Smooth muscle cell of the pulmonary artery (primary cell): ENCODE results near the gene VENTX. TPM values are rescaled to one million over a fixed set of nuclear protein-coding genes. Genes with fewer than 3 reads are reported as not detected.

Source experiments
- total RNA-seq: library from RNA; depleted of rRNA; stranded (reverse); fragments of >200 nt; gene quantifications from 2 replicates; pipeline ENCODE4 v1.2.3, GENCODE V29; 2014

Gene VENTX
- total RNA-seq = not detected in 2 replicates

DNA sequence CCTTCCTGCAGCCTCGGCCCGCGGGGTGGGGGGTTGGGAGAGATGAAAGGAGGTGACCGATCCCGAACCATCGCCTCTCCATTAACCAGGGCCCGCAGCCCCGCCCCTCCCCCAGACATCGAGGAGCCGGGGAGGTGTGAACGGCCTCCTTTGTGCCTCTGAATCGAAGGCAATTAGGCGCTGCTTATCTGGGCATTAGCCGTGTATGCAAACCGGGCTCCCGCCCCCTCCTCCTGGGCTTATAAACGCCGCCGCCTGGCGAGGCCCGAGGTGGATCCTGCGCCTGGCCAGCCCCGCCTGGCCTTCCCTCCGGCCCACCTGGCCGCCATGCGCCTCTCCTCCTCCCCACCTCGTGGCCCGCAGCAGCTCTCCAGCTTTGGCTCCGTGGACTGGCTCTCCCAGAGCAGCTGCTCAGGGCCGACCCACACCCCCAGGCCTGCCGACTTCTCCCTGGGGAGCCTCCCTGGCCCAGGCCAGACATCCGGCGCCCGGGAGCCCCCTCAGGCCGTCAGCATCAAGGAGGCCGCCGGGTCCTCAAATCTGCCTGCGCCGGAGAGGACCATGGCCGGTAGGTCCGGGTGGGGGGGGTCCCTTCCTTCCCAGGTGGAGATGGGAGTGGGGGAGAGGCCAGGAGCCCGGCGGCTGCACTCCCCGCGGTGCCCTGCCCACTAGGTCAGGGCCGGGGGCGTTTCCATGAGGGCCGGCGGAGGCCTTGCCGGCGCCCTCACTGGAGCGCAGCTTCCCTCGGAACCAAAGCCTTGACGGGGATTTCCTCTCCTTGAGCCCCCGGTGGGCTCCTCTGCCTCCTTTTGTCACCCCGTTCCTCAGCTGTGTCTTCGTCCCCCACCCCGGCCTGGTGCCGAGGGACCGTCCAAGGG lies at the start of gene VENTX:
Gene VENTX, plus strand, starts transcription at position 268 of the 878 bp plus-strand sequence. Its CDS starts 60 bp downstream, at position 328.

DNA sequence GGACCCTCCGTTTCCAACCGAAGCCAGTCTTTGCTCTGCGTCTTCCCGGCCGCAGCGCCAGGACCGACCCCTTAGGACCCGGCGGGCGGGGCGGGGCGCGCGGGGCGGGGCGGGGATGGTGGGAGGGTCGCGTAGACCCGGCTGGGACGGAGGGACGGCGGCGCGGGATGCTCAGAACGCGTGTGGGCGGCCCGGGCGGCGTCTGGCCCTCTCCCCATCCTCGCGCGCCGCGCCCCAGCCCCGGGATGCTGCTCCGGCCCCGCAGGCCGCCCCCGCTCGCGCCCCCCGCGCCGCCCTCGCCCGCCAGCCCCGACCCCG lies 7.7 kb upstream of the VENTX start, which contains the start of gene UTF1:
Gene UTF1, plus strand, starts transcription at position 174 of the 318 bp plus-strand sequence. Its CDS starts 72 bp downstream, at position 246.

DNA sequence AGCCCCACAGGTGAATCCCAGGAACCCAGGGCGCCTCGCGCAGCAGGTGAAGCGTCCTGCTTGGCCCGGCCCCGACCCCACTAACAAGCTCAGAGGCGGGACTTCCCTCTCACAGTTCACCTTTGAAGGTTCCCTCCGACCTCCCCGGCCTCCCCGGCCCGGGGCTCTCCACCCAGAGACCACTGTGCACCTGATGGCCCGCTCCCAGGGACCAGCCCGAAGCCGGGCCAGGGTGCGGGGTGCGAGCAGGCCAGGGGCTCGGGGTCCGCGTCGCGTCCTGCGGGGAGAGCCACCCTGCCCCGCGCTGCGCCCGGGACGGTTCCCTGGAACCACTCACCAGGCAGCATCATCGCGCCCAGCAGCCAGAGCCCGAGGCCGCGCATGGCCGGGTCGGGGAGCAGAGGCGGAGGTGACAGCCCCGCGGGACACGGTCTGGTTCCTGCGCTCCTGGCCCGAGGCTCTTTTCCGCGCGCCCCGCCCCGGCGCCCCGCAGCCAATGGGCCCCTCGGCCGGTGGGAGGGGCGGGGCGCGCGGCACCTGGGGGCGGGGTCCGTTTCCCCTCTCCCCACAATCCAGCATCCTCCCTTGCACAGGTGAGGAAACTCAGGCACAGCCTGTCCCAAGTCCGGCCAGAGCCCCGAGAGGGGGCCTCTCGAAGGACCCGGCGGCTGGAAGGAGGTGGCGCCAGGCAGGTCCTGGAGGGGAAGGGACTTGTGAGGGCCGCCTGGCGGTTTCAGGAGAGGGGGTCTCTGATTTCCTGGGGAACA lies 39.0 kb downstream of the VENTX start, which contains the start of gene ADAM8:
Gene ADAM8, minus strand, starts transcription at position 434 of the 767 bp plus-strand sequence. Its CDS starts 51 bp downstream, at position 383.

Other genes with a start within 250 kb of the VENTX start
- not detected in 2 replicates for gene ADGRA1, start 149.9 kb upstream of the VENTX start, total RNA-seq
- 0.65 and 0.86 TPM in 2 replicates for gene KNDC1, start 77.6 kb upstream of the VENTX start, total RNA-seq
- not detected in 2 replicates for gene UTF1, start 7.6 kb upstream of the VENTX start, total RNA-seq
- 1.5 and 2.7 TPM in 2 replicates for gene ADAM8, start 39.0 kb downstream of the VENTX start, total RNA-seq
- gene TUBGCP2, start 71.0 kb downstream of the VENTX start, total RNA-seq = 54.7 and 64.7 TPM in 2 replicates
- 16.1 and 17.1 TPM in 2 replicates for gene ZNF511, start 71.1 kb downstream of the VENTX start, total RNA-seq
- not detected in 2 replicates for gene CALY, start 99.0 kb downstream of the VENTX start, total RNA-seq
- gene PRAP1, start 109.5 kb downstream of the VENTX start, total RNA-seq = not detected in 2 replicates
- gene FUOM, start 120.2 kb downstream of the VENTX start, total RNA-seq = 4.4 and 6.3 TPM in 2 replicates
- gene ECHS1, start 135.5 kb downstream of the VENTX start, total RNA-seq = 57.7 and 60.6 TPM in 2 replicates
- 4.0 and 5.6 TPM in 2 replicates for gene PAOX, start 141.4 kb downstream of the VENTX start, total RNA-seq
- gene MTG1, start 156.3 kb downstream of the VENTX start, total RNA-seq = 19.9 and 29.1 TPM in 2 replicates
- gene SPRN, start 186.8 kb downstream of the VENTX start, total RNA-seq = 0.39 and 1.6 TPM in 2 replicates
- gene SCART1, start 216.1 kb downstream of the VENTX start, total RNA-seq = 2.5 and 2.8 TPM in 2 replicates